ENCODE data around the gene DGKD.

Gene DGKD

GRCh38 chr2:233408366-233409285 lies 54.3 kb downstream of the DGKD start:
- no peaks in the 10 kb centered on the region for H3K27me3 ChIP-seq (ENCODE audit: low read depth, low read length)
- TF ChIP-seq EZH2phosphoT487 (IDR thresholded peaks at IDR 0.05; ENCODE audit: low read depth) (no peak), CTCF (IDR thresholded peaks at IDR 0.05; ENCODE audit: low read depth, low read length) (no peak)
- no peaks in the 10 kb centered on the region; the same call in 1 of the 2 replicates for H3K9me3 ChIP-seq (ENCODE audit: insufficient read depth, low read length)
- no peak overlapping the region for H3K4me2 ChIP-seq (ENCODE audit: low read length)
- no peaks in the 10 kb centered on the region for H3K79me2 ChIP-seq (ENCODE audit: low read length)
- peaks cover 11% of the 10 kb centered on the region for H3K36me3 ChIP-seq (replicated peaks; ENCODE audit: low read depth, low read length)
- peaks cover 5% of the 10 kb centered on the region; the same call in 1 of the 2 replicates for H3K4me1 ChIP-seq (ENCODE audit: low read length)
- H3K9ac ChIP-seq (ENCODE audit: low read length): no peak overlapping the region
- H4K20me1 ChIP-seq (ENCODE audit: insufficient read depth, low read length): no peaks in the 10 kb centered on the region
- no peak overlapping the region for H2AFZ ChIP-seq (ENCODE audit: low read depth, low read length)
- no peak overlapping the region for H3K4me3 ChIP-seq (ENCODE audit: low read length)
- H3K27ac ChIP-seq (ENCODE audit: low read length): no peak overlapping the region

DNA sequence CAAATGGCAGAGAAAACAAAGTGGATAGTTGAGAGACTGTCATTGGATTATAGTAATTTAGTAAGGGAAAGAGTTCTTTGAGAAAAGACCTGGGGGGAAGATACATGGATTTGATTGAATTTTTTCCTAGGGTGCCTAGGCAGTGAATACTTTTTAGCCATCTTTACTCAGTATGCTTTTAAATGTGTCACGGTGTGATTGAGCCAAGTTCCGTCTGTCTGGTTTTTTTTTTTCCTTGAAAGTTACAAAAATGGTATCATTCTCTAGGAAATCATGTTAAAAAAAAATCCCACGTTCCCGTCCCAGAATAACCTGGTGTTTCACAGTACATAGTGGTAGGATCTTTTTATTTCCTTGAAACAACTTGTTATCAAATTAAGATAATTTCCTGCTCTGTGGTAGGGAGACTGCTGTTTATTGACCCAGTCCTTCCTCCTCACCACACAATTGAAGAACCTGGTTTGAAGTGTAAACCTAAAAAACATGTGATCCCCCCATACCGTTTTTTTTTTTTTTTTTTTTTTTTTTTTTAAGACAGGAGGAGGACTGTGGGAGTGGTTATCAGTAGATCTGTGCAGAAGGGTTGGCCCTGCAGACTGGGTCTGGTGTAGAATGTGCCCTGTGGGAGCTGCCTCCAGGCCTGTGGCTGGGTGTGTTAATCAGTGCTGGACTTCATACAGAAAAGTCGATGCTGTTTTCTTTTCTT lies 55.1 kb downstream of the DGKD start:
- no peaks in the 10 kb centered on the region for H3K27me3 ChIP-seq (ENCODE audit: low read depth, low read length)
- no peaks in the 10 kb centered on the region; the same call in 1 of the 2 replicates for H3K9me3 ChIP-seq (ENCODE audit: insufficient read depth, low read length)
- peaks cover 11% of the 10 kb centered on the region for H3K36me3 ChIP-seq (replicated peaks; ENCODE audit: low read depth, low read length)
- no peak overlapping the region for H3K9ac ChIP-seq (ENCODE audit: low read length)
- no peak overlapping the region for H2AFZ ChIP-seq (ENCODE audit: low read depth, low read length)
- no peaks in the 10 kb centered on the region for H3K79me2 ChIP-seq (ENCODE audit: low read length)
- no peaks in the 10 kb centered on the region for H4K20me1 ChIP-seq (ENCODE audit: insufficient read depth, low read length)
- TF ChIP-seq CTCF (IDR thresholded peaks at IDR 0.05; ENCODE audit: low read depth, low read length) (no peak), EZH2phosphoT487 (IDR thresholded peaks at IDR 0.05; ENCODE audit: low read depth) (no peak)
- peaks cover 5% of the 10 kb centered on the region; the same call in 1 of the 2 replicates for H3K4me1 ChIP-seq (ENCODE audit: low read length)
- no peak overlapping the region for H3K4me3 ChIP-seq (ENCODE audit: low read length)
- H3K4me2 ChIP-seq (ENCODE audit: low read length): no peak overlapping the region
- no peak overlapping the region for H3K27ac ChIP-seq (ENCODE audit: low read length)

- no peak for TF ChIP-seq EZH2phosphoT487 (IDR thresholded peaks at IDR 0.05; ENCODE audit: low read depth)
- no peak for TF ChIP-seq CTCF (IDR thresholded peaks at IDR 0.05; ENCODE audit: low read depth, low read length)
Measured at GRCh38 chr2:233410196-233410760, 56.0 kb downstream of the DGKD start.

More at GRCh38 chr2:233410196-233410760, 56.0 kb downstream of the DGKD start:
- Histone ChIP-seq H2AFZ (ENCODE audit: low read depth, low read length) (no peak overlapping the region), H3K79me2 (ENCODE audit: low read length) (no peaks in the 10 kb centered on the region), H4K20me1 (ENCODE audit: insufficient read depth, low read length) (no peaks in the 10 kb centered on the region), H3K27me3 (ENCODE audit: low read depth, low read length) (no peaks in the 10 kb centered on the region), H3K4me1 (ENCODE audit: low read length) (peaks cover 5% of the 10 kb centered on the region; the same call in 1 of the 2 replicates), H3K4me3 (ENCODE audit: low read length) (no peak overlapping the region), H3K36me3 (replicated peaks; ENCODE audit: low read depth, low read length) (peaks cover 11% of the 10 kb centered on the region), H3K27ac (ENCODE audit: low read length) (no peak overlapping the region), H3K9ac (ENCODE audit: low read length) (no peak overlapping the region), H3K9me3 (ENCODE audit: insufficient read depth, low read length) (no peaks in the 10 kb centered on the region; the same call in 1 of the 2 replicates), H3K4me2 (ENCODE audit: low read length) (no peak overlapping the region)

Measured in OCI-LY3 (cell line).